ENCODE results near the gene CCS.
"Not testable (repeated sequence)": the region's sequence is repeated elsewhere in the genome, so short reads cannot be mapped to it uniquely, and the experiment has no call there.

The CCS gene

GRCh38 chr11:66631883-66632282 lies 38.9 kb downstream of the CCS start:
- no peak for DNase-seq

GRCh38 chr11:66632952-66633351 lies 40.0 kb downstream of the CCS start:
- no peak for DNase-seq

- no peak for DNase-seq
Measured at GRCh38 chr11:66636411-66636810, 43.4 kb downstream of the CCS start.

- DNase-seq: no peak
Measured at GRCh38 chr11:66637557-66638176, 44.7 kb downstream of the CCS start.

- DNase-seq: peak; percentile 99
Measured at GRCh38 chr11:66638177-66639065, 45.4 kb downstream of the CCS start, which contains the start of gene RBM4. TSS of gene RBM4 (plus strand) at chr11:66638703. CDS start at chr11:66639712, 1,009 bp downstream.

GRCh38 chr11:66639066-66639813 lies 46.3 kb downstream of the CCS start:
- DNase-seq: no peak

GRCh38 chr11:66639814-66640340 lies 46.9 kb downstream of the CCS start:
- DNase-seq: not testable (repeated sequence)

GRCh38 chr11:66641834-66642233 lies 48.8 kb downstream of the CCS start:
- DNase-seq: no peak

GRCh38 chr11:66643745-66644437 lies 50.9 kb downstream of the CCS start:
- no peak for DNase-seq

- no peak for DNase-seq
Measured at GRCh38 chr11:66646828-66647227, 53.8 kb downstream of the CCS start.

GRCh38 chr11:66649903-66650302 lies 56.9 kb downstream of the CCS start:
- DNase-seq: no peak

- DNase-seq: no peak
Measured at GRCh38 chr11:66651016-66651415, 58.0 kb downstream of the CCS start.

- DNase-seq: no peak
Measured at GRCh38 chr11:66652651-66653050, 59.7 kb downstream of the CCS start.

GRCh38 chr11:66653123-66653522 lies 60.1 kb downstream of the CCS start:
- no peak for DNase-seq
